ENCODE results near the gene BMPR1A.

BMPR1A gene

DNA sequence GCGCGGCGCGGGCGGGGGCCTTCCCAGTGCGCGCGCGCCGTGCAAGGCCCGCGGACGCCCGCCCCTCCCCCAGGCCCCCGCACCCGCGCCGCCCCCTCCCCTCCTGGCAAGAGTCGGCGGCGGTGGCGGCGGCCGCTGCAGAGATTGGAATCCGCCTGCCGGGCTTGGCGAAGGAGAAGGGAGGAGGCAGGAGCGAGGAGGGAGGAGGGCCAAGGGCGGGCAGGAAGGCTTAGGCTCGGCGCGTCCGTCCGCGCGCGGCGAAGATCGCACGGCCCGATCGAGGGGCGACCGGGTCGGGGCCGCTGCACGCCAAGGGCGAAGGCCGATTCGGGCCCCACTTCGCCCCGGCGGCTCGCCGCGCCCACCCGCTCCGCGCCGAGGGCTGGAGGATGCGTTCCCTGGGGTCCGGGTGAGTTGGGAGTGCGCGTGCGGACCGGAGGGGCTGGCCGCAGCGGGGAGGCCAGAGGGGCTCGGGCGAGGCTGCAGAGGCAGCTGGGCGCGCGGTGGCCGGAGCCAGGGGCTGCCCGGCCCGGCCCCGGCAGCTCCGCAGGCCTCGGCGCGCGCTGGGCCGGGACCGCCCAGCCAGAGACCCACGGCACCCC, at the start of gene BMPR1A:
Gene BMPR1A (plus strand): TSS at position 109 of the 602 bp plus-strand sequence. CDS start 119,400 bp downstream, outside the sequence.
- no peak for TF ChIP-seq CTCF (IDR thresholded peaks at IDR 0.05)
- no peaks in the 10 kb centered on the region for H3K9me3 ChIP-seq (ENCODE audit: control insufficient read depth, low read length)
- no peaks in the 10 kb centered on the region for H3K36me3 ChIP-seq (ENCODE audit: control insufficient read depth, insufficient read depth, low read length)
- peak within 1 kb of the TSS; percentile 74 for H3K4me3 ChIP-seq (ENCODE audit: low read depth, low read length)
- no peaks in the 10 kb centered on the region for H3K27me3 ChIP-seq (ENCODE audit: control insufficient read depth, insufficient read depth, low read length)
- peak within 1 kb of the TSS; percentile 90 for H3K4me2 ChIP-seq (ENCODE audit: low read length)
- peak within 1 kb of the TSS; percentile 93 for H2AFZ ChIP-seq
- H3K79me2 ChIP-seq, result peaks cover 30% of the 10 kb centered on the region
- peak within 1 kb of the TSS; percentile 93 for H3K27ac ChIP-seq
- peak within 1 kb of the TSS; percentile 61 for H3K9ac ChIP-seq
- peaks cover 12% of the 10 kb centered on the region for H3K4me1 ChIP-seq

DNA sequence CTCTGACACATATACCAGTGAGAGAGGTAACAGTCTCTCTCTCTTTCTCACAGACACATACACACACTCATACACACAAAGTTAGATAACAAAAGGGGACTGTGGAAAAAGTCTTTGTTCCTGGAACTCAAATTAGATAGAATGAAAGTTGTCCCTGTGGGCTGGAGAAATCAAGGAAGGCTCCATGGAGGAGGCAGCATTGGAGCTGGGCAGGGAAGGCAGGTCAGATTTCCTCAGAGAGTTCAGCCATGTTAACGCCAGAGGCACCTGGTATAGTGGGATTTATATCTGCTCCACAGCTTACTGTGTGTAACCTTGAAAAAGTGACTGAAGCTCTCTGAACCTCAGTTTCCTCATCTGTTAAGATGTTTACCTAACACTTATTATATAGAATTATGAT, 49.4 kb upstream of the BMPR1A start:
- Histone ChIP-seq H3K4me2 (ENCODE audit: low read length) (no peak overlapping the region), H2AFZ (no peak overlapping the region), H3K27ac (no peak overlapping the region), H3K9ac (no peak overlapping the region), H3K79me2 (no peaks in the 10 kb centered on the region), H3K27me3 (ENCODE audit: control insufficient read depth, insufficient read depth, low read length) (no peaks in the 10 kb centered on the region), H3K36me3 (ENCODE audit: control insufficient read depth, insufficient read depth, low read length) (no peaks in the 10 kb centered on the region), H3K9me3 (ENCODE audit: control insufficient read depth, low read length) (no peaks in the 10 kb centered on the region), H3K4me1 (peaks cover 4% of the 10 kb centered on the region), H3K4me3 (ENCODE audit: low read depth, low read length) (no peak overlapping the region)
- no peak for TF ChIP-seq CTCF (IDR thresholded peaks at IDR 0.05)

- no peaks in the 10 kb centered on the region for H3K27me3 ChIP-seq (ENCODE audit: control insufficient read depth, insufficient read depth, low read length)
- no peaks in the 10 kb centered on the region for H3K9me3 ChIP-seq (ENCODE audit: control insufficient read depth, low read length)
- H3K27ac ChIP-seq, result no peak overlapping the region
- no peak overlapping the region for H3K4me3 ChIP-seq (ENCODE audit: low read depth, low read length)
- H3K4me1 ChIP-seq, result peaks cover 4% of the 10 kb centered on the region
- H3K36me3 ChIP-seq (ENCODE audit: control insufficient read depth, insufficient read depth, low read length), result no peaks in the 10 kb centered on the region
- TF ChIP-seq CTCF (IDR thresholded peaks at IDR 0.05), result no peak
- no peak overlapping the region for H3K4me2 ChIP-seq (ENCODE audit: low read length)
- H3K9ac ChIP-seq, result no peak overlapping the region
- H3K79me2 ChIP-seq, result no peaks in the 10 kb centered on the region
- no peak overlapping the region for H2AFZ ChIP-seq
Observed at GRCh38 chr10:86707505-86707904, 48.9 kb upstream of the BMPR1A start.

DNA sequence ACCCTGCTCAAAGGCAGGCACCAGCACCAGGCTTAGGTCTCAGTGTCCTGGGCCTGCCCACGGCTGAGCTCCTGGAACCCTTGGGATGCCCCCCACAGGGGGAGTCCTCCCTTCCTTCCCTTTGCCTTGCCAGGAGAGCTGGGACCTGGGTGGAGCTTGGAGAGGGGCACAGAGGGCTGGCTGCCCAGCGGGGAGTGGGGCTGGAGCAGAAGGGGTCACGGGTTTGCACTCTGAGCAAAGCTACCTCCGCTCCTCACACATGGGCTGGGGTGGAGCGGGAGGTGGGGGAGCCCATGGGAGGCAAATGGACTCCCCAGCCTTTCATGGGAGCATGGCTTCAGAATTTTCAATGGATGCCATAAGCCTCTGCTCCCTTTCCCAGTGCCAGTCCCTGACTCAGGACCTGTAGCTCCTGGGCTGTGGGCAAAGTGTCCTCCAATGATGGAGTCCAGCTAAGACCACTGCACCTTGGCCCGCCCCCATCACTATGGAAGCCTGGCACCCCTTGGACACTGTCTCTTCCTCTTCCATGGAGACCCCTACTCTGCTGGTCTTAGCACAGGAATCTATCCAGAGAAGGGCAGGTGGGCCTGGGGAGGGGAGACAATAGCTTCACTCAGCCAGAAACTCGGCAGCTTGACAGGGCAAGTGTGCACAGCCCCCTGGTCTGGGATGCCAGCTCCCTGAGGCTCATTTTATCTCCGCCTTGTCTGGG, 48.2 kb upstream of the BMPR1A start:
- H3K4me3 ChIP-seq (ENCODE audit: low read depth, low read length), result no peak overlapping the region
- H3K79me2 ChIP-seq, result no peaks in the 10 kb centered on the region
- H3K4me2 ChIP-seq (ENCODE audit: low read length), result no peak overlapping the region
- no peak overlapping the region for H2AFZ ChIP-seq
- no peaks in the 10 kb centered on the region for H3K27me3 ChIP-seq (ENCODE audit: control insufficient read depth, insufficient read depth, low read length)
- H3K27ac ChIP-seq, result no peak overlapping the region
- TF ChIP-seq CTCF (IDR thresholded peaks at IDR 0.05), result no peak
- H3K36me3 ChIP-seq (ENCODE audit: control insufficient read depth, insufficient read depth, low read length), result no peaks in the 10 kb centered on the region
- H3K4me1 ChIP-seq, result peaks cover 4% of the 10 kb centered on the region
- no peak overlapping the region for H3K9ac ChIP-seq
- no peaks in the 10 kb centered on the region for H3K9me3 ChIP-seq (ENCODE audit: control insufficient read depth, low read length)

Measured in parathyroid adenoma (tissue), 2 donors.